Endodermal cell (in vitro differentiated cells): Measurements from ENCODE around the gene RSPO3. TPM values are rescaled to one million over a fixed set of nuclear protein-coding genes. Genes with fewer than 3 reads are reported as not detected.

ENCODE experiments used
- DNase-seq: peaks from one replicate; pipeline ENCODE4 v3.0.0-alpha.2; 2017
- H3K27ac ChIP-seq: 2 replicates; pipeline ENCODE4 v1.5.1; 2013; ENCODE audit warnings: mild to moderate bottlenecking, low read depth, low read length, moderate library complexity
- H3K27me3 ChIP-seq: 2 replicates; pipeline ENCODE4 v1.6.1; 2013; ENCODE audit warnings: mild to moderate bottlenecking, low read length, moderate library complexity; ENCODE audit not compliant: insufficient read depth, control insufficient read depth, poor library complexity, severe bottlenecking
- H3K36me3 ChIP-seq: 2 replicates; pipeline ENCODE4 v1.7.0; 2013; ENCODE audit warnings: mild to moderate bottlenecking, low read length, moderate library complexity; ENCODE audit not compliant: control insufficient read depth, insufficient read depth
- H3K4me1 ChIP-seq: one replicate; pipeline ENCODE4 v1.7.0; 2013; ENCODE audit warnings: low read length; ENCODE audit not compliant: control insufficient read depth, insufficient read depth
- H3K4me3 ChIP-seq: 2 replicates; pipeline ENCODE4 v1.5.1; 2013; ENCODE audit warnings: mild to moderate bottlenecking, low read length, moderate library complexity
- H3K9ac ChIP-seq: 2 replicates; pipeline ENCODE4 v1.6.1; 2013; ENCODE audit warnings: mild to moderate bottlenecking, low read length, moderate library complexity; ENCODE audit not compliant: poor library complexity, severe bottlenecking; ENCODE audit errors: extremely low read depth
- H3K9me3 ChIP-seq: 2 replicates; pipeline ENCODE4 v1.6.1; 2013; ENCODE audit warnings: mild to moderate bottlenecking, low read length, moderate library complexity; ENCODE audit not compliant: control insufficient read depth
- H3K27ac Mint-ChIP-seq: 2 replicates; pipeline ENCODE4 v1.8.0; 2020; ENCODE audit warnings: mixed read lengths
- H3K27me3 Mint-ChIP-seq: 2 replicates; pipeline ENCODE4 v1.8.0; 2021; ENCODE audit warnings: mild to moderate bottlenecking, mixed read lengths; ENCODE audit not compliant: insufficient read depth
- H3K36me3 Mint-ChIP-seq: 2 replicates; pipeline ENCODE4 v1.8.0; 2020; ENCODE audit warnings: low read depth, mixed read lengths
- H3K4me1 Mint-ChIP-seq: 2 replicates; pipeline ENCODE4 v1.8.0; 2020; ENCODE audit warnings: mixed read lengths
- H3K4me3 Mint-ChIP-seq: 2 replicates; pipeline ENCODE4 v1.8.0; 2020; ENCODE audit warnings: mild to moderate bottlenecking, moderate library complexity, mixed read lengths
- H3K9me3 Mint-ChIP-seq: 2 replicates; pipeline ENCODE4 v1.8.0; 2020; ENCODE audit warnings: mild to moderate bottlenecking, mixed read lengths
- WGBS, 2 experiments: methylation state at CpG; one replicate each; pipeline versions ENCODE4 v1.1.5 to v1.1.7; 2013; ENCODE audit warnings: missing lambda C conversion rate in 2 of 2, mixed read lengths in 1 of 2; ENCODE audit not compliant: insufficient coverage in 1 of 2, insufficient read length in 1 of 2; 5-methylcytosine and 5-hydroxymethylcytosine counted together
- total RNA-seq, 2 donors: library from RNA; stranded (reverse); fragmentation: NEBNext Ultra II Directional in 1 of 2; extraction: Animal tissue kit (Norgen Biotek cat#: 25700) in 1 of 2; gene quantifications; 2 replicates in 1 of 2; 3 replicates in 1 of 2; pipeline ENCODE4 v1.2.1, GENCODE V29; 2021
- TF ChIP-seq, protein P1 (sequence below): fragments of 200-600 bp; sonication (generic); conservative IDR thresholded peaks from 2 replicates; pipeline ENCODE4 v1.5.0; 2021; ENCODE audit warnings: antibody characterized with exemption, mild to moderate bottlenecking

RSPO3 gene
- total RNA-seq, 2 donors from 2014 or later: 0.20 to 0.31 TPM

GRCh38 chr6:127147534-127147933 lies 29.1 kb downstream of the RSPO3 start:
- DNase-seq: no peak
- H3K36me3 ChIP-seq: no peaks in the 10 kb centered on the region
- H3K9ac ChIP-seq: no peak overlapping the region
- no peaks in the 10 kb centered on the region for H3K27me3 ChIP-seq
- 78 to 100% methylated on average over 1 to 2 of the region's 2 CpGs for WGBS, 2 experiments
- no peaks in the 10 kb centered on the region for H3K9me3 ChIP-seq
- no peak overlapping the region for H3K27ac ChIP-seq
- TF ChIP-seq, protein P1, sequence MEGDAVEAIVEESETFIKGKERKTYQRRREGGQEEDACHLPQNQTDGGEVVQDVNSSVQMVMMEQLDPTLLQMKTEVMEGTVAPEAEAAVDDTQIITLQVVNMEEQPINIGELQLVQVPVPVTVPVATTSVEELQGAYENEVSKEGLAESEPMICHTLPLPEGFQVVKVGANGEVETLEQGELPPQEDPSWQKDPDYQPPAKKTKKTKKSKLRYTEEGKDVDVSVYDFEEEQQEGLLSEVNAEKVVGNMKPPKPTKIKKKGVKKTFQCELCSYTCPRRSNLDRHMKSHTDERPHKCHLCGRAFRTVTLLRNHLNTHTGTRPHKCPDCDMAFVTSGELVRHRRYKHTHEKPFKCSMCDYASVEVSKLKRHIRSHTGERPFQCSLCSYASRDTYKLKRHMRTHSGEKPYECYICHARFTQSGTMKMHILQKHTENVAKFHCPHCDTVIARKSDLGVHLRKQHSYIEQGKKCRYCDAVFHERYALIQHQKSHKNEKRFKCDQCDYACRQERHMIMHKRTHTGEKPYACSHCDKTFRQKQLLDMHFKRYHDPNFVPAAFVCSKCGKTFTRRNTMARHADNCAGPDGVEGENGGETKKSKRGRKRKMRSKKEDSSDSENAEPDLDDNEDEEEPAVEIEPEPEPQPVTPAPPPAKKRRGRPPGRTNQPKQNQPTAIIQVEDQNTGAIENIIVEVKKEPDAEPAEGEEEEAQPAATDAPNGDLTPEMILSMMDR: no peak
- no peak overlapping the region for H3K4me3 Mint-ChIP-seq
- H3K9me3 Mint-ChIP-seq: no peaks in the 10 kb centered on the region
- no peak overlapping the region for H3K27ac Mint-ChIP-seq
- no peak overlapping the region for H3K4me3 ChIP-seq
- H3K36me3 Mint-ChIP-seq: no peaks in the 10 kb centered on the region
- no peaks in the 10 kb centered on the region for H3K27me3 Mint-ChIP-seq
- H3K4me1 Mint-ChIP-seq: peaks cover 8% of the 10 kb centered on the region
- H3K4me1 ChIP-seq: no peaks in the 10 kb centered on the region

DNA sequence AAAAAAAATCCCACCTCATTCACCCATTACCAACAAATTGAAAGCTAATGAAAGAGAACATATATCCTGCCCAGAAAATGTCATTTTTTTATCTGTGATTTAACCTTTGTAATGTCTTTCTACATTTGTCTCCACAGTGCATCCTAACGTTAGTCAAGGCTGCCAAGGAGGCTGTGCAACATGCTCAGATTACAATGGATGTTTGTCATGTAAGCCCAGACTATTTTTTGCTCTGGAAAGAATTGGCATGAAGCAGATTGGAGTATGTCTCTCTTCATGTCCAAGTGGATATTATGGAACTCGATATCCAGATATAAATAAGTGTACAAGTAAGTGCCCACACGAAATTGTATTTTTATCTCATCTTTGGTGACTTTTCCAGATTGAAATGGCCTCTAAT lies 30.0 kb downstream of the RSPO3 start:
- no peak overlapping the region for H3K27ac ChIP-seq
- no peak overlapping the region for H3K9ac ChIP-seq
- no peaks in the 10 kb centered on the region for H3K36me3 ChIP-seq
- TF ChIP-seq, protein P1: no peak
- no peaks in the 10 kb centered on the region for H3K4me1 ChIP-seq
- 86 to 87% methylated on average over 2 to 3 of the region's 3 CpGs for WGBS, 2 experiments
- Mint-ChIP-seq H3K36me3 (no peaks in the 10 kb centered on the region), H3K9me3 (no peaks in the 10 kb centered on the region), H3K4me3 (no peak overlapping the region), H3K27ac (no peak overlapping the region), H3K4me1 (peaks cover 8% of the 10 kb centered on the region), H3K27me3 (no peaks in the 10 kb centered on the region)
- no peaks in the 10 kb centered on the region for H3K27me3 ChIP-seq
- no peaks in the 10 kb centered on the region for H3K9me3 ChIP-seq
- DNase-seq: no peak
- no peak overlapping the region for H3K4me3 ChIP-seq

- H3K27me3 ChIP-seq: no peaks in the 10 kb centered on the region
- H3K9me3 ChIP-seq: no peaks in the 10 kb centered on the region
- no peak overlapping the region for H3K9ac ChIP-seq
- Mint-ChIP-seq H3K36me3 (no peaks in the 10 kb centered on the region), H3K4me3 (no peak overlapping the region), H3K27me3 (no peaks in the 10 kb centered on the region), H3K4me1 (no peaks in the 10 kb centered on the region), H3K27ac (no peak overlapping the region), H3K9me3 (no peaks in the 10 kb centered on the region)
- no peaks in the 10 kb centered on the region for H3K36me3 ChIP-seq
- no peak for DNase-seq
- no peak overlapping the region for H3K27ac ChIP-seq
- 93 to 97% methylated on average over 3 of the region's 3 CpGs for WGBS, 2 experiments
- TF ChIP-seq, protein P1: no peak
- no peaks in the 10 kb centered on the region for H3K4me1 ChIP-seq
- no peak overlapping the region for H3K4me3 ChIP-seq
Measured at GRCh38 chr6:127154509-127154908, 36.0 kb downstream of the RSPO3 start.
